LNCaP clone FGC (cell line): Measurements from ENCODE around the gene MSANTD4.
"Not testable (repeated sequence)": the region's sequence is repeated elsewhere in the genome, so short reads cannot be mapped to it uniquely, and the experiment has no call there.

ENCODE experiments used
- DNase-seq: peaks from one replicate; pipeline ENCODE4 v3.0.0-alpha.2; 2011; ENCODE audit warnings: low read depth
- H3K4me3 ChIP-seq: 2 replicates; pipeline ENCODE4 v1.5.1; 2011; ENCODE audit warnings: mild to moderate bottlenecking, low read depth, low read length, control low read depth
- TF ChIP-seq, protein P1 (sequence below): IDR thresholded peaks from 2 replicates; pipeline ENCODE4 v1.5.1; 2012; ENCODE audit warnings: mild to moderate bottlenecking; ENCODE audit not compliant: control insufficient read depth, insufficient read depth; ENCODE audit errors: extremely low read depth

MSANTD4 gene

DNA sequence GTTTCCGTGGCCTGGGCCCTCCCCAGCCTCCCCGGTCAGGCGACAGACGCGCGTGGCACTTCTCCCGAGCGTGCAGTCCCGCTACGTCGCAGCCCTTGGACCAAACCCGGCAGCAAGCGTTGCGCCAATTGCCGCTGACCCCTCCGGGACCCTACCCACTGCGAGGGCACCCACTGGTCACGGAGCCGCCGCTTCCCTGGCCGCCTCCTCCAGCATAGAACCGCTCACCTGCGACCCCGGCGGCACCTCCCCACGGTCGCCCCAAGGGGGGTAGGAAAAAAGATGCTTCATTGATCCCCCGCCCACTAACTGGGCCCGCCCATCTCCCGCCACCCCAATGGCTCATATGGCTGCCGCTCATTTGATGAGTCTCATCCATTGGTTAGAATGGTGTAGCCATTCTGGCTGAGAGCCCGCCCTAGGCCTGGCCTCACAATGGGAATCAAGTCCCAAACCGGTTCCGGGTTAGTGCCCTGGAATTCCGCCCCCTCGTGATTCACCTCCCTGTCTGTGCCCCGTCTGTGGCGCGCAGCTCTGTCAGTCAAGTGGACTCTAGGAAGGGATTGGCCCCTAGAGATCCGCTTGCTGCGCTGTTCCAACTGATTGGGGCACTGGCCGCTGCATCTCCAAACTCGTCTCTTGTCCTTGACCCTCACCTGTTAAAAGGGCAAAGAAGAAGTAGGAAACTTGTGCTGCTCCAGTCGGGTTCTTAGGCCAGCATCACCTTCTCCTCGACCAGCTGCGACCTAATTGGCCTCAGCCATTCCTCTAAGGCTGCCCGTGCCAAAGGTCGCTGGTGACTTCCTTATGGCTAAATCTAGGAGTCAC is at the start of gene MSANTD4:
TSS of gene MSANTD4 (minus strand) at position 274 of the 828 bp plus-strand sequence. CDS start 11,323 bp downstream, outside the sequence.
- TF ChIP-seq, protein P1, sequence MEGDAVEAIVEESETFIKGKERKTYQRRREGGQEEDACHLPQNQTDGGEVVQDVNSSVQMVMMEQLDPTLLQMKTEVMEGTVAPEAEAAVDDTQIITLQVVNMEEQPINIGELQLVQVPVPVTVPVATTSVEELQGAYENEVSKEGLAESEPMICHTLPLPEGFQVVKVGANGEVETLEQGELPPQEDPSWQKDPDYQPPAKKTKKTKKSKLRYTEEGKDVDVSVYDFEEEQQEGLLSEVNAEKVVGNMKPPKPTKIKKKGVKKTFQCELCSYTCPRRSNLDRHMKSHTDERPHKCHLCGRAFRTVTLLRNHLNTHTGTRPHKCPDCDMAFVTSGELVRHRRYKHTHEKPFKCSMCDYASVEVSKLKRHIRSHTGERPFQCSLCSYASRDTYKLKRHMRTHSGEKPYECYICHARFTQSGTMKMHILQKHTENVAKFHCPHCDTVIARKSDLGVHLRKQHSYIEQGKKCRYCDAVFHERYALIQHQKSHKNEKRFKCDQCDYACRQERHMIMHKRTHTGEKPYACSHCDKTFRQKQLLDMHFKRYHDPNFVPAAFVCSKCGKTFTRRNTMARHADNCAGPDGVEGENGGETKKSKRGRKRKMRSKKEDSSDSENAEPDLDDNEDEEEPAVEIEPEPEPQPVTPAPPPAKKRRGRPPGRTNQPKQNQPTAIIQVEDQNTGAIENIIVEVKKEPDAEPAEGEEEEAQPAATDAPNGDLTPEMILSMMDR = no peak
- DNase-seq = peak; percentile 98
- H3K4me3 ChIP-seq = peak within 1 kb of the TSS; percentile 78

DNA sequence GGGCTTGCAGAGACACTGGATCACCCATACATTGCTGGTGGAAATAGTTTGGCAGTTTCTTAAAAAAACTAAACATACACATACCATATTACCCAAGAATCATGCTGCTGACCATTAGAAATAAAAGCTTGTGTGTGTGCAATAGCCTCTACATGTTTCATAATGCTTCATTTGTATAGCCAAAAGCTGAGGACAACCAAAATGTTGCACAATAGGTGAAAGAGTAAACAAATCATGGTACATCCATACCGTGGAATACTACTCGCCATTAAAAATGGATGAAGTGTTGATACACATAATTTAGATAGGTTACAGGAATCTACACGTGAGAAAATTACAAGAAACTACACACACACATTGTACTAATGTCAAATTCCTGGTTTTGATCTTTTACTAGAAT is 48.6 kb upstream of the MSANTD4 start:
- no peak for DNase-seq
- H3K4me3 ChIP-seq = no peak overlapping the region
- TF ChIP-seq, protein P1 = no peak

DNA sequence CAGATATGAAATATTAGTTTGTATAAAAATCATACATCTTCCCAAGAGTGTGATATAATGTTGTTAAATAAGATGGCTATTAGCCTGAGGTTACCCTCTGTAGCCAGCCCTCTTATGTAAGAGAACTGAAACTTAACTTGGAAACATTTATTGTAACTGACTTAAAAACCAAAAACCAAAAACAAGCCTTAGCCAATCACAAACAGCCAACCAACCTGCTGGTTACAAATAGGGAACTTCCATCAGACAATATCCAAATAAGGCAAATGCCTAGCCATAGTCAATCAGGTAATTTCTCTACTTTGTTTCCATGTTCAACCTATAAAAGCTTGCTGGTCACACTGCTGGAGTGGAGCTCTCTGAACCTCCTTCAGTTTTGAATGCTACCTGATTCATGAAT is 41.0 kb upstream of the MSANTD4 start:
- DNase-seq = no peak
- TF ChIP-seq, protein P1 = no peak
- H3K4me3 ChIP-seq = no peak overlapping the region

DNA sequence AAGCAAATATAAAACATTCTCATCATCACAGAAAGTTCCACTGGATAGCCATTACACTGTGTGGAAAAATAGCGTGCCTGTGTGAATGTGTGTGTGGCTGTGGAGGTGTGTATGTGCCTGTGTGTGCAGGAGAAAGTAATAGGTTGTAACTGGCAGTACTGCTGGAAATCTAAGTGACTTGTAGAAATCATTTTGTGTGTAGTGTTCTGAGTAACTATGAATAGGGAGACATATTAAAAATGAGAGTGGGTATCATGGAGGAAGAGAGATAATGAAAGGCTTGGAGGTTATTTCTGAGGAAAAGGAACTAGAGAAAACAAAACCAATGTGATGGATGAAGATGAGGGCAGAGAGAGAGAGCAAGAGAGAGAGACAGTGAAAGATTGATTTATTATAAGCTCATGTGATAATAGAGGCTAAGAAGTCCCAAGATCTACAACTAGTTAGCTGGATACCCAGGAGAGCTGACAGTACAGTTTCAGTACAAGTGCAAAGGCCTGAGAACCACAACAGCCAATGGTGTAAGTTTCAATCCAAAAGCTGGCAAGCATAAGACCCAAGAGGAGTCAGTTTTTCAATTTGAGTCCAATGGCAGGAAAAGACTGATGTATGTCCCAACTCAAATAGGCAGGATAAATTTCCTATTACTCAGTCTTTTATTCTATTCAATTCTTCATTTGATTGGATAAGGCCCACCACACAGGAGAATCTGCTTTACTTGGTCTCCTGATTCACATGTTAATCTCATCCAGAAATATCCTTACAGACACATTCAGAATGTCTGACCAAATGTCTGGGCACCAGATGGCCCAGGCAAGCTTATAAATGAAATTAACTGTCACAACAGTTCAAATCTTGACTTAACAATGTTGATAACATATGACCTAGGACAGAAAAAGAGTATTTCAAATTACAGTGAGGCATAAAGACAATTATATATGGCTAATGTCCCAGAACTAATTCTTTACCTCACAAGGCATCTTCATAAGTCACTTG is 40.2 kb upstream of the MSANTD4 start:
- TF ChIP-seq, protein P1 = no peak
- no peak overlapping the region for H3K4me3 ChIP-seq
- no peak for DNase-seq

DNA sequence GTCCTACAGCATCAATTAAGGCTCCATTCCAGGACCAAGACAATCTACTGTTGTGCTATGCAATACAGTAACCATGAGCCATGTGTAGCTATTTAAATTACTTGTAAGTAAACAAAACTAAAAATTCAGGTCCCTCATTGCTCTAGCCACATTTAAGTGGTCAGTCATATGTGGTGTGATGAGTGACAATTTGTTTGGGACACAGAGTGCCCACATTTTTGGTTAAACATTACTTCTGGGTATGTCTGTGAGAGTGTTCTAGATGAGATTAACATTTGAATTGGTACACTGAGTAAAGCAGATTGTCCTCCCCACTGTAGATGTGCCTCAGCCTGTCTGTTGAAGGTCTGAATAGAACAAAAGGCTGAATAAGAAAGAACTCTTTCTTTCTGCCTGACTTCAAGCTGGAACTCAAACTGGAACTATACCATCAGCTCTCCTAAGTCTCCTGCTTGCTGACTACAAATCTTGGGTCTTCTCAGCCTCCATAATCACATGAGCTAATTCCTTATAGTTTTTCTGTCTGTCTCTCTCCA is 39.3 kb upstream of the MSANTD4 start:
- no peak overlapping the region for H3K4me3 ChIP-seq
- TF ChIP-seq, protein P1 = no peak
- no peak for DNase-seq

DNA sequence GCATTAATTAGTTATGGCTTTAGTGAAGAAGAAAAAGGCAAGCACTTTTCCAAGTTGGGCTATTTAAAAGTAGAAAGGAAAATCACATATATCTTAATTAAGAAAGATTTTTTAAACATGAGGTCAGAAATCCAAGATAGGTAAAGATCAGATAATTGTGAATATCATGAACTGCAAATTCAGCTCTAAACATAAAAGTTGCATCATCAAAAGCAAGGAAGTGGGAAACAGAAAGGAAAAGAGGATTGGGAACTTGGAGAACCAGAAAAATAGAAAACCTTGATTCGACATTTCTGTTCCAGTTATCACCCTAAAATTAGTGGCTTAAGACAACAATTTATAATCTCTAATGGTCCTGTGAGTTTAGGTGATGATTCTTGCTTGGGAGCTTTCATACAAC is 37.6 kb upstream of the MSANTD4 start:
- TF ChIP-seq, protein P1 = no peak
- H3K4me3 ChIP-seq = no peak overlapping the region
- no peak for DNase-seq

DNA sequence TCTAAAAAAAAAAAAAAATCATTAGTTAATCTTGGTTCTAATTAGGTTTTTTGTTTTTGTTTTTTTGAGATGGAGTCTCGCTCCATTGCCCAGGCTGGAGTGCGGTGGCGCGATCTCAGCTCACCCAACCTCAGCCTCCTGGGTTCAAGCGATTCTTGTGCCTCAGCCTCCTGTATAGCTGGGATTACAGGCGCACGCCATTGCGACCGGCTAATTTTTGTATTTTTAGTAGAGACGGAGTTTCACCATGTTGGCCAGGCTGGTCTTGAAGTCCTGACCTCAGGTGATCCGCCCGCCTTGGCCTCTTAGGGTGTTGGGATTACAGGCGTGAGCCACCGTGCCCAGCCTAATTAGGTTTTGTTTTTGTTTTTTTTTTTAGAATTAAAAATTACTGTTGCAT is 36.3 kb upstream of the MSANTD4 start:
- not testable (repeated sequence) for DNase-seq, H3K4me3 ChIP-seq
